Ectodermal cell (in vitro differentiated cells): Measurements from ENCODE around the gene ATG4A.

ENCODE experiments used
- H3K27ac ChIP-seq: 2 replicates; pipeline ENCODE4 v1.7.0; 2013; ENCODE audit warnings: mild to moderate bottlenecking, low read depth, low read length; ENCODE audit not compliant: insufficient read depth, poor library complexity, severe bottlenecking
- H3K27me3 ChIP-seq: 2 replicates; pipeline ENCODE4 v1.7.0; 2013; ENCODE audit warnings: mild to moderate bottlenecking, low read length; ENCODE audit not compliant: insufficient read depth, control insufficient read depth, poor library complexity, severe bottlenecking
- H3K36me3 ChIP-seq: one replicate; pipeline ENCODE4 v1.7.0; 2013; ENCODE audit warnings: low read length; ENCODE audit not compliant: control insufficient read depth, insufficient read depth
- H3K4me1 ChIP-seq: one replicate; pipeline ENCODE4 v1.7.0; 2013; ENCODE audit warnings: low read length; ENCODE audit not compliant: control insufficient read depth, insufficient read depth
- H3K4me3 ChIP-seq: 2 replicates; pipeline ENCODE4 v1.7.0; 2013; ENCODE audit warnings: low read depth, low read length, control low read depth; ENCODE audit not compliant: insufficient read depth
- H3K9me3 ChIP-seq: 2 replicates; pipeline ENCODE4 v1.7.0; 2013; ENCODE audit warnings: mild to moderate bottlenecking, low read length, moderate library complexity; ENCODE audit not compliant: control insufficient read depth
- WGBS, 2 experiments: methylation state at CpG; one replicate each; pipeline ENCODE4 v1.1.7; 2013; ENCODE audit warnings: missing lambda C conversion rate in 2 of 2; 5-methylcytosine and 5-hydroxymethylcytosine counted together

ATG4A gene

DNA sequence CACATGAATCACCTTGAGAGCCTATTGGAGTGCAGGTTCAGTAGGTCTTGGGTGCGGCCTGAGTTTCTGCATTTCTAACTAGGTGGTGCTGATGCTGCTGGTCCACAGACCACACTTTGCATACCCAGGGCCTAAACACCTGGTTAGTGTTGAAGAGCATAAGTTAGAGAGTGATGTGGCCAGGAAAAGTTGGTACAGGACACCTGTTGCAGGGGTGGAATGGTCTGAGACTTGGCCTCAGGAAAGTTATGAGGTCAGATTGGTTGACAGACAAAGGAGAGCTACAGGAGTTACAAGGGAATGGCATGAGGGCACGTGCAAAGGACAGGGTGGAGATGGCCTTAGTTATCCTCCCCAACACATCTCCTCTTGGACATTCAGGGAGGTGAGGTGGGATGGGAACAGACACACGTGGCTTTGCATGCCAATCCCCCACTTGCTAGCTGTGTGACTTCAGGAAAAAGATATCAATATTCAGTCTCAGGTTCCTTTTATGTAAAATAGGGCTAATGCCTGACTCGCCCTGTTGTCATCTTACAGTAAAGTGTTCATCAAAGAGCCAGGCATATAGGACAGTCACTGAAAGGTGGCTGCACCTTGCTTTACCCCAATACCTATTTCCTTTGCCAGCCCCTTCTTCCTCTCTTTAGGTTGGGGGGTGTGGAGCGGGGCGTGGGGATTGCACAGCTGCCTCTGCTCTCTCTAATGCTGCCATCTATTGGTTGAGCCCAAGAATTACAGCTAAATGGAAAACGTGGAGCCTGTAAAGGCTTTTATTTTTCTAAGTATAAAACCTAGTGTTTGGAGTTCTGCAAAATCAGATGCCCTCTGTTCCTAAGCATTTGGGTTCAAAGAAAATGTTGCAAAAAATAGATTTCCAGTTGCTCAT is 47.5 kb downstream of the ATG4A start:
- Histone ChIP-seq H3K4me3 (no peak overlapping the region), H3K36me3 (no peaks in the 10 kb centered on the region), H3K9me3 (no peaks in the 10 kb centered on the region), H3K4me1 (no peaks in the 10 kb centered on the region), H3K27me3 (no peaks in the 10 kb centered on the region), H3K27ac (no peak overlapping the region)
- WGBS, 2 experiments: 76 to 84% methylated on average over 5 to 7 of the region's 7 CpGs

DNA sequence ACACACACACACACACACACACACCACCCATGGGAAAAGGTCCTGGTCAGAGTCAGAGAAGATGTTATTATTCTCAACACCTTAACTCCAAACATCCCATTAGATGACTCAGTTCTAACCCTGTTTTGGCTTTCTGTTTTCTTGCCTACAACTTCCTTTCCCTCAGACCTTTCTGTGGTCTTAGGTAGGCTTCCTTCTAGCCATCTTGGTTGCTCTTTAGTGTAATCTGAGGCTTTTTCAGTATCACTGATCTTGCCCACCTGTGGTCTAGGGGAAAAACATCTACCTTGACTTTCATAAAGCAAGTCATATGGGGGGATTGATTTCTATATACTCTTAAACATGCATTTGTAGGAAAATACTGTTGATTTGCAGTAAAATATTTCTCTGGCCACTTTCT is 56.9 kb downstream of the ATG4A start:
- Histone ChIP-seq H3K27me3 (no peaks in the 10 kb centered on the region), H3K36me3 (no peaks in the 10 kb centered on the region), H3K4me1 (no peaks in the 10 kb centered on the region), H3K9me3 (no peaks in the 10 kb centered on the region), H3K4me3 (no peak overlapping the region), H3K27ac (no peak overlapping the region)

DNA sequence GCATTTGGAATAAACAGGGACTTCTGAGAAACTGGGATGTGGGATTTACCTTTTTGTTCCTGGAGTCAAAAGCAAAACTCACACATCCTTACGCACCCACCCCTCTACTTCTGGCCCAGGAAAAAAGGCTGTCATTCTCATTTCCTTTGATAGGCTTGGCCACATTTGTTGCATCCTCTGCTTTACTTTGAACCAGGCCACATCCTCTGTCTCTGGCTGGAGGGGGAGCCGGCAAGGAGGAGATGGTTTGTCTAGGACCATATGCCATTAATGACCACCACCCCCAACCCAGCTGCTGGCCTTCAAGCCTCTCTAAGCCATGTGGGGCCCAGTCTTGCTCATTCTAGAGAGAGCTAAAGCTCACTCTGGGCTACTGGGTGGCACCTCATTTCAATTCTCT is 64.5 kb downstream of the ATG4A start:
- H3K27ac ChIP-seq: no peak overlapping the region
- H3K9me3 ChIP-seq: no peaks in the 10 kb centered on the region
- H3K36me3 ChIP-seq: no peaks in the 10 kb centered on the region
- H3K4me3 ChIP-seq: no peak overlapping the region
- H3K27me3 ChIP-seq: no peaks in the 10 kb centered on the region
- H3K4me1 ChIP-seq: no peaks in the 10 kb centered on the region
- WGBS, 2 experiments: 97 to 100% methylated on average over 1 to 2 of the region's 2 CpGs

DNA sequence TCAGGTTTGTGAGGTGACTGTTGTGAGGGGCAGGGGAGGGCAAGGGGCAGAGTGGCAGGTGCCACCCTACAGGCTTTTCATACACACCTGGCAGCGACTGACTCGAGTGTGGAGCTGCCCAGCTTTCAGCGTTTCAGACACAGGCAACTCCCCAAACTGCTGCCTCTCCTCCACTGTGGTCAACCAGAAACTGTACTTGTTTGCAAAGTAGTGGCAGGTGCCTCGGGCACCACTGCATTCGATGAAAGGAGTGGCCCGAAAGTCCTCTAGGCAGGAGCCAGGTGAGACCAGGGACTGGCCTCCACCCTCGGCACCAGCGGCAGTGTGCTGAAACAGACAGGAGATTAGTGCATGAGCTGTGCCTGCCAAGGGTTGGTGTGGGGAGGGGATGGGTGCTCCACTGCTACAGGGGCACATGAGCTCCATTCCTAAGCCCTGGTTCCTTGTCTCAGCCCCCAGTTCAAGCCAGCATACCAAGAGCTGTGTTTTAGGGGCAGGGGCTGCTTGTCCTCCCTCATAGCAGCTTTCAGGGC is 65.4 kb downstream of the ATG4A start:
- 94 to 96% methylated on average over 8 of the region's 8 CpGs for WGBS, 2 experiments
- no peaks in the 10 kb centered on the region for H3K36me3 ChIP-seq

DNA sequence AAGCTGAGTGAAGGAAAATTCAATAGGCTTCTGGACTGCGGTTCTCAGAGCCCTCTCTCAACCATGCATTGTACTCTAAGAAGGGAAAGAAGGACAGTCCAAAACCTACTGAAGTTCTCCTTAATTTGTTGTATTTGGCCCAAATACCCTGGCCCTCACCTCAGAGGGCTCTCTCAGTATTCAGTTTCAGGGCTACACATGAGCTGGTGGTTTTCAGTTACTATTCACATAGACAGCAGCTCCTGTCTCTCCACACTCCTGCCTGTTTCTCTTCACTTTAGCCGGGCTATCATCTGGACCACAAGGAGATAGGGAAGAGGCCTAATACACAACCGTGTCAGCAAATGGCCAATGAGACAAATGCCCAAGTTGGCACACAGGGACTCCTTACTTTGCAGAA is 66.0 kb downstream of the ATG4A start:
- Histone ChIP-seq H3K27ac (no peak overlapping the region), H3K4me1 (no peaks in the 10 kb centered on the region), H3K36me3 (no peaks in the 10 kb centered on the region), H3K27me3 (no peaks in the 10 kb centered on the region), H3K4me3 (no peak overlapping the region), H3K9me3 (no peaks in the 10 kb centered on the region)
- WGBS, 2 experiments: 85 to 98% methylated on average over 3 of the region's 3 CpGs

More for the DNA sequence above, 65.4 kb downstream of the ATG4A start:
- Histone ChIP-seq H3K27me3 (no peaks in the 10 kb centered on the region), H3K27ac (no peak overlapping the region), H3K4me3 (no peak overlapping the region), H3K9me3 (no peaks in the 10 kb centered on the region), H3K4me1 (no peaks in the 10 kb centered on the region)

DNA sequence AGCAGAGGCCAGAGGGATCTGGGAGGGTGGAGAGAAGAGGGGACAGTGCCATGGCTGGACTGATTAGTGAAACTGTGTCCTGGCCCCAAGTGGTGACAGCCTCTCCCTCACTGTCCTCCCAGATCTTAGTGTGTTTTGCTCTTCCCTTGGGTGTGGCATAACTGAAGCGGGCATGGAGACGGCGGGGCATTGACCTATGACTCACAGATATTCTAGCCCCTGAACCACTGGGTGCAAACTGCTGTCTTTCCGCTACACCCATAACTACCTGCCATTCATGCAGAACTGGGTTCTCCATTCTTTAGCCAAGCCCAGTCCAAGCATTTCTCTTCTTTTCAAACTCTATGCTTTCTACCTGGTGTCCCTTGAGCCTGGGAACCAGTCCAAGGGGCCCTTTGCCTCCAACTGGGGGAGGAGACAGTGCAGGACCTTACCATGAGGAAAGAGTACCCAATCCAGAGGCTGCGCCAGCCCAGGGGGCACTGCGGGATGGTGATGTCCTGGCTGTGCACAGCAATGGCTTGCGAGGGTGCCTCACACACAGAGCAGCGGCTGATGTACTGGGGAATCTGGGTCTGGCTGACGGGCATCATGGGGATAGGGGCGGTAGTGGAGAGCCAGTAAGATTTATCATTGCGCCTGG is 67.6 kb downstream of the ATG4A start:
- Histone ChIP-seq H3K4me3 (no peak overlapping the region), H3K36me3 (no peaks in the 10 kb centered on the region), H3K27me3 (no peaks in the 10 kb centered on the region), H3K4me1 (no peaks in the 10 kb centered on the region), H3K9me3 (no peaks in the 10 kb centered on the region), H3K27ac (no peak overlapping the region)
- WGBS, 2 experiments: 96 to 99% methylated on average over 11 of the region's 11 CpGs

DNA sequence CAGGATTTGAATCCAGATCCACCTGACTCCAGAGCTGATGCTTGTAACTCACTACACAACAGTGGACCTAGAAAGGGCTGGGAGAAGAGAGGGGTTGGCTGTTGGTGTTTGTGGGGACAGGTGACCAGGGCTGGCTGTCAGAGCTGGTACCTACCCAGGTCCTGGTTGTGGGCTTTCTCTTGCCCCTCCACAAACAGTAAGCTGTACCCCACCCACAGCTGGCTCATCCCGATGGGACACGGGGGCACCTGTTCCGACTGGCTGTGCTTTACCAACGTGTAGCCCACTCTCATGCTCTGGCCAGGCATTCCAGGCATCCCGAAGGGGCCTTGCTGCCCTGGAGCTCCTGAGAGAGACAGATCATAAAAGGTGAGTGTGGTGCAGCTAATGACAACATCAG is 68.7 kb downstream of the ATG4A start:
- Histone ChIP-seq H3K36me3 (no peaks in the 10 kb centered on the region), H3K4me1 (no peaks in the 10 kb centered on the region), H3K9me3 (no peaks in the 10 kb centered on the region), H3K27ac (no peak overlapping the region), H3K27me3 (no peaks in the 10 kb centered on the region), H3K4me3 (no peak overlapping the region)
- 87 to 96% methylated on average over 5 of the region's 5 CpGs for WGBS, 2 experiments

DNA sequence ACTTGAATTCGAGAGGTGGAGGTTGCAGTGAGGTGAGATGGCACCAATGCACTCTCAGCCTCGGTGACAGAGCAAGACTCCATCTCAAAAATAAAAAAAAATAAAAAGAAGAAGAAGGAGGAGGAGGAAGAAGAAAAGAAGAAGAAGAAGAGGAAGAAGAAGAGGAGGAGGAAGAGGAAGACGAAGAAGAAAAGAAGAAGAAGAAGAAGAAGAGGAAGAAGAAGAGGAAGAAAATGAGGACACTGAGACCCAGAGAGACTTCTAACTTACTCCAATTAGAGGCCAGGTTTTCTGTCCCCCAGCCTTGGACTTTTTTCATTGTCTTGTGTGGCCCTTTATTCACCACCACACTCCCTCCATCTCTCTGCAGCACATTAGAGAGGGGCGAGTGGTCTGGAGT is 70.7 kb downstream of the ATG4A start:
- 90 to 97% methylated on average over 2 to 3 of the region's 4 CpGs for WGBS, 2 experiments

DNA sequence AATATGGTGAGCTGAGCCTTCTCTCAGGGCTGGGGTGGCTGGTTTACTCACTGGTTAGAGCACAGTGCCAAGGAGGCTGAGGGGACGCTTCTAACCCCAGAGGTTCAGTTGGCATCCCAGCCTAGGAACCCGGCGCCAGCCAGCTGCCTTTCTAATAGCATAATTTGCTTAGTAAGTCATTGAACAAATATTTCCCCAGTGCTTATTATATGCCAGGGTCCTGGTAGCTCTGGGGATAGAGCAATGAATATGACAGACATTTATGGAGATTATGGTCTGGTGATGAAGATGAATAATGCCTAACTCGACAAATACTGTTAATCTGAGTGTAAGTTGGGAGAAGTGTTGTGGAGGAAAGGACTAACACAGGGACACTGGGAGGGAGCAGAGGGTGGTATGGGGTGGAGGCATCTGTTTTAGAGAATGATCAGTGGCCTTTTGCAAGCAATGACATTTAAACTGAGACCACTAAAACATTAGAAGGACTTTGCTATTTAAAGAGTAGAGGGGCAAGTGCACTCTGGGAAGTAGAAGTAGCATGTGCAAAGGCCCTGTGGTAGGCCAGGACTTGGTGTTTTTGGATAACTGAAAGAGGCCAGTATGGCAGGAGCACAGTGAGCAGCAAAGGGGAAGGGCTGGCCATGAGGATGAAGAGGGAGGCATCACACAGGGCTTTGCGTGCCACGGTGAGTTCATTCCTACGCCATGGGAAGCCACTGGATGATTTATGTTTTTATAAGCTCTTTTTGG is 71.9 kb downstream of the ATG4A start:
- 79 to 83% methylated on average over 5 to 7 of the region's 7 CpGs for WGBS, 2 experiments
- Histone ChIP-seq H3K36me3 (no peaks in the 10 kb centered on the region), H3K4me3 (no peak overlapping the region)

More for the DNA sequence above, 70.7 kb downstream of the ATG4A start:
- Histone ChIP-seq H3K4me3 (no peak overlapping the region), H3K4me1 (no peaks in the 10 kb centered on the region), H3K36me3 (no peaks in the 10 kb centered on the region), H3K27me3 (no peaks in the 10 kb centered on the region), H3K27ac (no peak overlapping the region), H3K9me3 (no peaks in the 10 kb centered on the region)

More for the DNA sequence above, 71.9 kb downstream of the ATG4A start:
- Histone ChIP-seq H3K27ac (no peak overlapping the region), H3K4me1 (no peaks in the 10 kb centered on the region), H3K27me3 (no peaks in the 10 kb centered on the region), H3K9me3 (no peaks in the 10 kb centered on the region)
